GM12875 (cell line): ENCODE measurements around the gene CDH13.

Experiments
- H3K4me3 ChIP-seq: one replicate; pipeline ENCODE4 v1.5.1; 2011; ENCODE audit warnings: low read depth, low read length, control low read depth
- CTCF ChIP-seq: IDR thresholded peaks from 2 replicates; pipeline ENCODE4 v1.5.1; 2011; ENCODE audit warnings: low read depth, mild to moderate bottlenecking, control low read depth, inconsistent platforms, low read length, moderate library complexity, borderline replicate concordance; ENCODE audit not compliant: insufficient read depth

Gene CDH13

GRCh38 chr16:82748026-82748425, 121.3 kb downstream of the CDH13 start:
- TF ChIP-seq CTCF = no peak
- H3K4me3 ChIP-seq = no peak overlapping the region

DNA sequence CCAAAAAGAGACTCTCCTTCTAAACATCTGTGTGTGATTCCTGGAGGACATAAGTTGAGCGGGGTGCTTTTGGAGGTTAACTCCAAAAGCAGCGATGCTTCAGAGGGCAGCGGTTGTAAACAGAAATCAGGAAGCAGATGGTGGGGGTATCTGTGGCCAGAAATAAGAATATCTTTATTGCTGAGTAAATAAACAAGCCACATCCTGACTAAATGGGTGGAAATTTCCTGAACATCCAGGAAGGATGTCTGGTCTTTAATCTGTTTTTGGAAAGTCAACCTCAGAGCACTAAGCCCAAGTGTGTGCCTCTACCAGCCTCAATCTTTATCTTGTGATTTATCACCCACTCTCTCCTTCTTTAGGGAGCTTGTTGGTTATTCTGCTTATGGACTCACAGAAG, 123.3 kb downstream of the CDH13 start:
- H3K4me3 ChIP-seq = no peak overlapping the region
- TF ChIP-seq CTCF = no peak

- no peak overlapping the region for H3K4me3 ChIP-seq
- TF ChIP-seq CTCF = no peak
These were observed 124.3 kb downstream of the CDH13 start for GRCh38 chr16:82751020-82751419.

DNA sequence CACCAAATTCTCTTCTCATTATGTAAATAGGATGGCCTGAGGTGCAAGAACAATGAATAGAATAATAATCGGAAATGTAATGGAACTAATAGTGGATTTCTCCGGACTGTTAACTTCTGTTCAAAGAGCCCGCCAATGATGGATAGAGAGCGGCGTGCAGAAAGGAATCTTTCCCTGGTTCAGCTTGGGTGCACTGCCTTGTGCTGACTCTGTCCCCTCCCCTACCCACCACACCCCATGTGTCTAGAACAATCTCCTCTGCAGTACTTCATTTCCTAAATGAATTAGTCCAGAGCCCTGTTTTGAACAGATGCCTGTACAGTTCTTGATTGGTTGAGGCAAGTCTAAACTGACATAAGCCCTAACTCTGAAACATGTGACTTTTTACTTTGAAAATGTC, 125.4 kb downstream of the CDH13 start:
- H3K4me3 ChIP-seq = no peak overlapping the region
- no peak for TF ChIP-seq CTCF

GRCh38 chr16:82753821-82754220, 127.1 kb downstream of the CDH13 start:
- TF ChIP-seq CTCF = no peak
- no peak overlapping the region for H3K4me3 ChIP-seq

DNA sequence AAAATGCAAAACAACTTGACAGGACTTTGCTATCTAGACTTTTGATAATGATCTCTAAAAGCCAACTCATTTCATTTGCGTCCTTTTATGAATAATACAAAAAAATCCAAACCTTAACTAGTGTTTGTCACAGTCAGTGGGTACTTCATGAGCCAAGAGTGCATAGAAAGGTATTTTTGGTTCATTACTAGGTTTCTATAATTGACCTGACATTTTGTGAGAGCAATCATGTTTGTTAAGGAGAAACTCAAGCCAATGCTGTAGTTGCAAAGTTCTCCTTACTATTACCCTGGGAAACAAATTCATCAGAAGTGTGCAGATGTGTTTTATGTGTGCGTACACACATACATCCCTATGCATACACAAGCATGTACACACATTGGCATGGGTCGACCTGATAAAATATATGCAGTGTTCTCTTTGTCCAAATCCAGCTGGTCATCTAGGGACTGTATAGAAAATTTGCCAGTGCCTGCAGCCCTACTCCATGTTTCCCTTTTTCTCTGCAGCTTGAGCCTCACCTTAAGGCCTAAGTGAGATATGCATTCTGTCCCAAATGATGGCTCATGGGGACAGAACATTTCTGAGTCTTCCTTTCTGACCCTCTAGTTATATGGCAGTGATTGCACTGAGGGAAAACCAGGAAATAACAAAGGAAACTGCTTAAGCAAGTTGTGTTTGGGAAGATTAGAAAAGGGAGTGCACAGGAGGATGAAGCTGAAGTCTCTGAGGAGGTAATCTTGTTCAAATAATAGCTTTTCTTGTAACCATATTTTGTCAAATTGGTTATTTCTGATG, 128.1 kb downstream of the CDH13 start:
- H3K4me3 ChIP-seq = no peak overlapping the region
- TF ChIP-seq CTCF = no peak

DNA sequence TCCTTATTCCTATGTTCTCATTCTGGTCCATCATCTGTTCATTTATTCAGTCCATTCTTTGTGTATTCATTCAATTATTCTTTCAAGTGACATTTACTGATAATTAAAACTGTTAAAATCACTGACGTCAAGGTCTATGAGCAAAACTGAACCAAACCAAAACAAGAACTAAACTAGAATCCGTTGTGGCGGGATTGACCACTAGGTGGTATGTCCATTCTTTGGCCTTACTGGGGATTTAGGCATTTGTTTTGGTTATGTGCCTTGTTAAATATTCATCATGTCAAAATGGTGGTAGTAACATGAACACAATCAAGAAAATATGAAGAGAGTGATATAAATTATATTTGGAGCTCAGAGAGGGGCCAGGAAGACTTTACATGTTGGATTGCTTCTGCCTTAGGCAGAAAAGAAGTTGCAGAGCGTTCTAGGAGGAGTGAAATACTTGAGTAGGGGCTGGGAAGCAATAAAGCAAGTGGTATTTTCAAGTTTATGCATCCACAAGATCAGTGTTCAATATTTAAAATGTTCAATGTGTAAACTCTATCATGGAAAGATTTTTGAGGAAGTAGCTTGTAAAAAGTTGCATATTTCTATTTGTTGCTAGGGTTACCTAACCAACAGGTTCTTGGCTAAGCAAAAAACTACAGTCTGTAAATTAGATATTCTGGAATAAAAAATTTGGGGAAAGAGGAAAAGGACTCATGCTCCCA, 129.0 kb downstream of the CDH13 start:
- H3K4me3 ChIP-seq = no peak overlapping the region
- TF ChIP-seq CTCF = no peak
